ENCODE results near the gene KDM5A.
"Not testable (repeated sequence)": the region's sequence is repeated elsewhere in the genome, so short reads cannot be mapped to it uniquely, and the experiment has no call there.

Gene KDM5A

GRCh38 chr12:370739-371485 lies 18.2 kb downstream of the KDM5A start:
- not testable (repeated sequence) for H3K27me3 ChIP-seq (ENCODE audit: control insufficient read depth in 1 of 2, insufficient read depth in 2 of 2, low read length in 2 of 2); H3K4me1 ChIP-seq (ENCODE audit: insufficient read depth, low read length); H3K9ac ChIP-seq (ENCODE audit: low read length); H3K27ac ChIP-seq (ENCODE audit: low read depth, low read length); H3K9me3 ChIP-seq (ENCODE audit: low read length); H3K4me3 ChIP-seq (ENCODE audit: low read depth in 1 of 2, low read length in 2 of 2)
- H3K36me3 ChIP-seq (ENCODE audit: insufficient read depth, low read length) = peaks cover 25% of the 10 kb centered on the region

- H3K4me1 ChIP-seq (ENCODE audit: insufficient read depth, low read length) = no peaks in the 10 kb centered on the region
- H3K27ac ChIP-seq (ENCODE audit: low read depth, low read length) = no peak overlapping the region
- H3K27me3 ChIP-seq (ENCODE audit: control insufficient read depth in 1 of 2, insufficient read depth in 2 of 2, low read length in 2 of 2) = no peaks in the 10 kb centered on the region
- H3K4me3 ChIP-seq (ENCODE audit: low read depth in 1 of 2, low read length in 2 of 2) = no peak overlapping the region
- no peaks in the 10 kb centered on the region for H3K9me3 ChIP-seq (ENCODE audit: low read length)
- no peak overlapping the region for H3K9ac ChIP-seq (ENCODE audit: low read length)
- peaks cover 41% of the 10 kb centered on the region for H3K36me3 ChIP-seq (ENCODE audit: insufficient read depth, low read length)
These were observed 21.1 kb downstream of the KDM5A start for GRCh38 chr12:367972-368371.

DNA sequence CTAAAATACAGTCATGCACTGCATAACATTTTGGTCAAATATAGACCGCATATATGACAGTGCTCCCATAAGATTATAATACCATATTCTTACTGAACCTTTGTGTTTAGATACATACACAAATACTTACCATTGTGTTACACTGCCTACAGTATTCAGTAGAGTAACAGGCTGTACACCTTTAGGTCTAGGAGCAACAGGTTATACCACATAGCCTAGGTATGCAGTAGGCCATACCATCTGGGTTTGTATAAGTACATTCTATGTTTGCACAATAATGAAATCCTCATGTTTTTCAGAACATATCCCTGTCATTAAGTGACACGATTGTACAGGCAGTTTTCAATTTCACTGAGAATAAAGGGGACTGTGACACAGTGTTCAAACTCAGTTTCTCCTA lies 22.3 kb downstream of the KDM5A start:
- H3K4me1 ChIP-seq (ENCODE audit: insufficient read depth, low read length) = no peaks in the 10 kb centered on the region
- H3K27ac ChIP-seq (ENCODE audit: low read depth, low read length) = no peak overlapping the region
- H3K36me3 ChIP-seq (ENCODE audit: insufficient read depth, low read length) = peaks cover 52% of the 10 kb centered on the region
- H3K9ac ChIP-seq (ENCODE audit: low read length) = no peak overlapping the region
- H3K27me3 ChIP-seq (ENCODE audit: control insufficient read depth in 1 of 2, insufficient read depth in 2 of 2, low read length in 2 of 2) = no peaks in the 10 kb centered on the region
- no peak overlapping the region for H3K4me3 ChIP-seq (ENCODE audit: low read depth in 1 of 2, low read length in 2 of 2)
- no peaks in the 10 kb centered on the region for H3K9me3 ChIP-seq (ENCODE audit: low read length)

GRCh38 chr12:359091-359490 lies 30.0 kb downstream of the KDM5A start:
- peaks cover 47% of the 10 kb centered on the region for H3K36me3 ChIP-seq (ENCODE audit: insufficient read depth, low read length)
- H3K27ac ChIP-seq (ENCODE audit: low read depth, low read length) = no peak overlapping the region
- no peaks in the 10 kb centered on the region for H3K4me1 ChIP-seq (ENCODE audit: insufficient read depth, low read length)
- no peak overlapping the region for H3K9ac ChIP-seq (ENCODE audit: low read length)
- H3K4me3 ChIP-seq (ENCODE audit: low read depth in 1 of 2, low read length in 2 of 2) = no peak overlapping the region
- no peaks in the 10 kb centered on the region for H3K27me3 ChIP-seq (ENCODE audit: control insufficient read depth in 1 of 2, insufficient read depth in 2 of 2, low read length in 2 of 2)
- no peaks in the 10 kb centered on the region for H3K9me3 ChIP-seq (ENCODE audit: low read length)

DNA sequence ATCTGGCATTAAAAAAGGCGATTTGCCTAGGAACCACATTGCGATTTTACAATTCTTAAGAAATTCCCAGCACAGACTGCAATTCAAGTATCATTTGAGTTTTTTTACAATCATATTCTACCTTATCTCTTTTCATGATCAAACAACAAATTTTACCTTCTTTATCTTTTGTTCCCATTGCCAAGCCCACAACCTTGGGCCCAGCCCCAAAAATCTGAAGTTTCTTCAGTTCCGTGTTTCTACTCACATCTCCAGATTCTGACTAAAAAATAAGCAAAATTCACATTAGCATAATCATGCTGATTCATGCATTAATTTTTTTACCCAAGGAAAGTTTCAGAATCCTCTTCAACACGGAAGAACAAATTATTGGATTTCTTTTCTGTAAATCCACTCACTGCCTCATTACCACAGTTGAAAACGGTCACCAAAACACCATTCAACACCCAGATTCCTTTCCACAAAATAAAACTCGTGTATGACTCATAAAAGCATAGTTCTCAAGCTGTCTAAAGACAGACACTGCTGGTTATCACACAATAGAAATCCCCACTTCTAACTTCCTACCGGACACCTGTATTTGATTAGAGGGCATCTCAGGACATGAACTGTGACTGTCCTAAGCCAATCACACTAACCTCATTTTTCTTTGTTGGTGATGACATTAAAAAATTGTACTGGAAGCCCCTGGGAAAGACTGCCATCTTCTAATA lies 32.7 kb downstream of the KDM5A start:
- Histone ChIP-seq H3K4me1 (ENCODE audit: insufficient read depth, low read length) (peaks cover 5% of the 10 kb centered on the region), H3K36me3 (ENCODE audit: insufficient read depth, low read length) (peaks cover 35% of the 10 kb centered on the region), H3K9me3 (ENCODE audit: low read length) (no peaks in the 10 kb centered on the region), H3K27ac (ENCODE audit: low read depth, low read length) (no peak overlapping the region), H3K9ac (ENCODE audit: low read length) (no peak overlapping the region), H3K4me3 (ENCODE audit: low read depth in 1 of 2, low read length in 2 of 2) (no peak overlapping the region), H3K27me3 (ENCODE audit: control insufficient read depth in 1 of 2, insufficient read depth in 2 of 2, low read length in 2 of 2) (no peaks in the 10 kb centered on the region)

GRCh38 chr12:351197-351596 lies 37.9 kb downstream of the KDM5A start:
- H3K36me3 ChIP-seq (ENCODE audit: insufficient read depth, low read length) = peaks cover 30% of the 10 kb centered on the region
- not testable (repeated sequence) for H3K4me3 ChIP-seq (ENCODE audit: low read depth in 1 of 2, low read length in 2 of 2); H3K27me3 ChIP-seq (ENCODE audit: control insufficient read depth in 1 of 2, insufficient read depth in 2 of 2, low read length in 2 of 2); H3K9me3 ChIP-seq (ENCODE audit: low read length); H3K27ac ChIP-seq (ENCODE audit: low read depth, low read length); H3K4me1 ChIP-seq (ENCODE audit: insufficient read depth, low read length); H3K9ac ChIP-seq (ENCODE audit: low read length)

DNA sequence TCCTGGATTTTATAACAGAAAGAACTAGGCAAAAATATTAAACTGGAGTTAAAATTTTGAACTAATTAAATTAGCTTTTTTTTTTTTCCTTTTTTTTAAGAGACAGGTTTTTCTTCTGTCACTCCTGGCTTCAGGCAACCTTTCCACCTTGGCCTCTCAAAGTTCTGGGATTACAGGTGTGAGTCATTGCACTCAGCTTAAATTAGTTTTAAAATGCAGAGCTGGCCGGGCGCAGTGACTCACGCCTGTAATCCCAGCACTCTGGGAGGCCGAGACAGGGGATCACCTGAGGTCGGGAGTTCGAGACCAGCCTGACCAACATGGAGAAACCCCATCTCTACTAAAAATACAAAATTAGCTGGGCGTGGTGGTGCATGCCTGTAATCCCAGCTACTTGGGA lies 39.5 kb downstream of the KDM5A start:
- not testable (repeated sequence) for H3K27me3 ChIP-seq (ENCODE audit: control insufficient read depth in 1 of 2, insufficient read depth in 2 of 2, low read length in 2 of 2); H3K9me3 ChIP-seq (ENCODE audit: low read length); H3K9ac ChIP-seq (ENCODE audit: low read length)

GRCh38 chr12:343036-343435 lies 46.1 kb downstream of the KDM5A start:
- not testable (repeated sequence) for H3K27ac ChIP-seq (ENCODE audit: low read depth, low read length); H3K4me3 ChIP-seq (ENCODE audit: low read depth in 1 of 2, low read length in 2 of 2)
- peaks cover 12% of the 10 kb centered on the region for H3K36me3 ChIP-seq (ENCODE audit: insufficient read depth, low read length)

More for the DNA sequence above, 39.5 kb downstream of the KDM5A start:
- not testable (repeated sequence) for H3K27ac ChIP-seq (ENCODE audit: low read depth, low read length); H3K4me3 ChIP-seq (ENCODE audit: low read depth in 1 of 2, low read length in 2 of 2); H3K4me1 ChIP-seq (ENCODE audit: insufficient read depth, low read length)
- H3K36me3 ChIP-seq (ENCODE audit: insufficient read depth, low read length) = peaks cover 30% of the 10 kb centered on the region

DNA sequence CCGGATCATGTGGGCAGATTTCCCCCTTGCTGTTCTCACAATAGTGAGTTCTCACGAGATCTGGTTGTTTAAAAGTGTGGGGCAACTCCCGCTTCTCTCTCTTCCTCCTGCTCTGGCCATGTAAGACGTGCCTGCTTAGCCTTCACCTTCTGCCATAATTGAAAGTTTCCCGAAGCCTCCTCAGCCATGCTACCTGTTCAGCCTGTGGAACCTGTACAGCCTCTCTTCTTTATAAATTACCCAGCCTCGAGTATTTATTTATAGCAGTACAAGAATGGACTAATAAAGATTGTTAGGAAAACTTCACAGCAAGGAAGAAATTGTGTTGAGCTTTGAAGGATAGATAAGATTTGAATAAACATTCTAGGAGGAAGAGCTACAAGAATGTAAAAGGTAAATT lies 52.1 kb downstream of the KDM5A start:
- no peaks in the 10 kb centered on the region for H3K4me1 ChIP-seq (ENCODE audit: insufficient read depth, low read length)
- no peak overlapping the region for H3K9ac ChIP-seq (ENCODE audit: low read length)
- no peak overlapping the region for H3K4me3 ChIP-seq (ENCODE audit: low read depth in 1 of 2, low read length in 2 of 2)
- no peaks in the 10 kb centered on the region for H3K27me3 ChIP-seq (ENCODE audit: control insufficient read depth in 1 of 2, insufficient read depth in 2 of 2, low read length in 2 of 2)
- no peaks in the 10 kb centered on the region for H3K9me3 ChIP-seq (ENCODE audit: low read length)
- peaks cover 32% of the 10 kb centered on the region for H3K36me3 ChIP-seq (ENCODE audit: insufficient read depth, low read length)
- no peak overlapping the region for H3K27ac ChIP-seq (ENCODE audit: low read depth, low read length)

More at GRCh38 chr12:343036-343435, 46.1 kb downstream of the KDM5A start:
- H3K9ac ChIP-seq (ENCODE audit: low read length); H3K27me3 ChIP-seq (ENCODE audit: control insufficient read depth in 1 of 2, insufficient read depth in 2 of 2, low read length in 2 of 2); H3K4me1 ChIP-seq (ENCODE audit: insufficient read depth, low read length); H3K9me3 ChIP-seq (ENCODE audit: low read length): not testable (repeated sequence)

- H3K4me1 ChIP-seq (ENCODE audit: insufficient read depth, low read length) = no peaks in the 10 kb centered on the region
- H3K36me3 ChIP-seq (ENCODE audit: insufficient read depth, low read length) = peaks cover 38% of the 10 kb centered on the region
- no peaks in the 10 kb centered on the region for H3K9me3 ChIP-seq (ENCODE audit: low read length)
- no peaks in the 10 kb centered on the region for H3K27me3 ChIP-seq (ENCODE audit: control insufficient read depth in 1 of 2, insufficient read depth in 2 of 2, low read length in 2 of 2)
- H3K9ac ChIP-seq (ENCODE audit: low read length) = no peak overlapping the region
- no peak overlapping the region for H3K4me3 ChIP-seq (ENCODE audit: low read depth in 1 of 2, low read length in 2 of 2)
- H3K27ac ChIP-seq (ENCODE audit: low read depth, low read length) = no peak overlapping the region
These were observed 55.0 kb downstream of the KDM5A start for GRCh38 chr12:334125-334524.

DNA sequence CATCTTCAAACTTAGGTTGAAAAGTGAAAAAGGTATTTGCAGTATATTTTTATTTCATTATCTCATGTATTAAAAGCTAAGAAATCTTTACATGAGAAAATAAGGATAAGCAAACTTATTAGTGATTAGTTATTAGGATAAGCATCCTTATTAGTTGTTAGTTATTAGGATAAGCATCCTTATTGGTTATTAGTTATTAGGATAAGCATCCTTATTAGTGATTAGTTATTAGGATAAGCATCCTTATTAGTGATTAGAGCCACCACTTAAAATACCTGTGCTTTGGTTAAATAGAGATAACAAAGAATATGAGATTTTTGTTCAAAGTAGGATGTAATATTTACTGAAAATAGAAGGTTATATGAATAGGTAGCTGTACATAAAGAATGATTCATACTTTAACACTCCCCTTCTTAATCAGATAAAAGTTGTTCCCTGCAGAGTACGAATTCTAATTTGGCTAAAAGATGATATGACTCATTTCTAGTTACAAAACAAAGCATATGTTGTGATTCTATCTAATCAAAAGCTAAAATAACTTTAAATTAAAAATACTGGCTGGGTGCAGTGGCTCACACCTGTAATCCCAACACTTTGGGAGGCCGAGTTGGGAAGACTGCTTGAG lies 56.4 kb downstream of the KDM5A start:
- Histone ChIP-seq H3K4me1 (ENCODE audit: insufficient read depth, low read length) (no peaks in the 10 kb centered on the region), H3K27ac (ENCODE audit: low read depth, low read length) (no peak overlapping the region), H3K4me3 (ENCODE audit: low read depth in 1 of 2, low read length in 2 of 2) (no peak overlapping the region), H3K9me3 (ENCODE audit: low read length) (no peaks in the 10 kb centered on the region), H3K27me3 (ENCODE audit: control insufficient read depth in 1 of 2, insufficient read depth in 2 of 2, low read length in 2 of 2) (no peaks in the 10 kb centered on the region), H3K9ac (ENCODE audit: low read length) (no peak overlapping the region), H3K36me3 (ENCODE audit: insufficient read depth, low read length) (peaks cover 45% of the 10 kb centered on the region)
